ENCODE data around the gene FILIP1. TPM values are rescaled to one million over a fixed set of nuclear protein-coding genes. Genes with fewer than 3 reads are reported as not detected.

The FILIP1 gene
- total and polyA plus RNA-seq, 4 experiments from 2014 or later: not detected

DNA sequence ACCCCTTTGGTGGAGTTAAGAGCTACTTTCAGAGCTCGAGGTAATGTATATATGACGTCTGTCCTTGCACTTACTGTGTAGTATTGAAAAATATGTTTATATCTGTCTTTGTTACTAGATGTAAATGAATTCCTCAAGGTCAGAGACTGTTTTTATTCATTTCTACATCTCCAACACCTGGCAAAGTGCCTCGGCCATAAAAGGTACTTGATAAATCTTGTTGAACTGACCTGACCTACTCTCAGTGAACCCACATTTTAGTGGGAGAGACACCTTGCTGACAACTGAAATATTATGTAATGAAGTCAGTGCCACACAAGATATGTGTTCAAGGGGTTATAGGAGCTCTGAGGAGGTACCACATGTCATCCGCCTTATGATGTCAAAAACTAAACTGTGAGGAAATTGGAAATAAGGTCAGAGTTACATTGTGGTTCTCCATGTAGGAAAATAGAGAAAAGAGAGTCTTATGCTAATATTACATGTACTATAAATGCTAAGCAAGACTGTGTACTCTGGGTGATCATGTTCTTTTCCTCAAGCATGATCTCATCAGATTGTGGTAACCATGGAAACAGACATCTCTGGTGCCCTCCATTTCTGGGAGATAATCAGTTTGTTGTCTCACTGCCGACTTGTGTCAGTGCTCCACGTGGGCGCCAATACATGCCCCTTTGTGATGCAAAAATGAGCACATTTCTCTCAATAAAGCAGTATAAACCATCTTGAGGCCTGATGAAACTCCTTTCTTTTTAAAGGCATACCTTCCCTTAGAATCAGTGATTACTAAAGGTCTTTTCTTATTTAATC, 203.3 kb downstream of the FILIP1 start:
- no peaks in the 10 kb centered on the region for H3K27me3 Mint-ChIP-seq
- H3K27ac Mint-ChIP-seq: no peak overlapping the region
- peak overlapping the region in 1 of 8 donors; percentile 45 for H3K4me3 Mint-ChIP-seq
- peaks cover 24% of the 10 kb centered on the region for H3K4me1 ChIP-seq (ENCODE audit: insufficient read depth, low read length)
- intact Hi-C loops (cut with micrococcal nuclease): no loop called here
- ChIA-PET POLR2A (ENCODE audit: partially characterized antibody) (no interaction called here), CTCF (ENCODE audit: partially characterized antibody) (interaction anchor here (0.7 kb wide), 1 partner anchor 383 kb away, joined by 3 read pairs; no protein-coding TSS in a partner anchor)
- no peak overlapping the region for H3K4me3 ChIP-seq (ENCODE audit: low read length in 2 of 2)
- H3K9me3 Mint-ChIP-seq: no peaks in the 10 kb centered on the region
- no peak for DNase-seq
- H3K27ac ChIP-seq (ENCODE audit: low read depth, low read length): no peak overlapping the region
- no peaks in the 10 kb centered on the region for H3K36me3 ChIP-seq (ENCODE audit: insufficient read depth, low read length)
- H3K9me3 ChIP-seq (ENCODE audit: control insufficient read depth in 1 of 2, low read length in 2 of 2): no peaks in the 10 kb centered on the region
- peaks cover 5 to 24% (median 20%) of the 10 kb centered on the region in 4 donors for H3K4me1 Mint-ChIP-seq
- H3K36me3 Mint-ChIP-seq: peaks cover 3 to 6% of the 10 kb centered on the region in 2 donors
- no peaks in the 10 kb centered on the region for H3K27me3 ChIP-seq (ENCODE audit: insufficient read depth, low read length)

DNA sequence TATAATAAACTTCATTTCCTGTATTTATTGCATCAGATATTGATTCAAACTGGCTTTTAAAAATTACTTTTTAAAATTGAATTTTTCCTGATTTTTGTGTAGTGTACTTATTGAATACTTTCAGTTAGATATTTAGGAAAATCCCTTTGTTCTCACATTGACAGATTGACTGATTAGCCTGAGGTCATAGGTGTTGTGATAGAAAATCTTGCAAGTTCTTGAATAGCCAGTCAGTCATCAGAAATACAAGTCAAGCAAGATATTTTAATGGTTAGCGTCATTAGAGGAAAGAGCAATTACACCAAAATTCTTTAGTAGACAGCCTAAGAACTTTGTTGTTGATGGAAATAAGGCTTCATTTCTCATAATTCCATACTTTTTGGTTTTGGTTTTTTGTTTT, 205.6 kb downstream of the FILIP1 start:
- no peak for DNase-seq
- H3K4me1 Mint-ChIP-seq: peaks cover 5 to 24% (median 20%) of the 10 kb centered on the region in 4 donors
- H3K9me3 Mint-ChIP-seq: no peaks in the 10 kb centered on the region
- Histone ChIP-seq H3K27ac (ENCODE audit: low read depth, low read length) (no peak overlapping the region), H3K9me3 (ENCODE audit: control insufficient read depth in 1 of 2, low read length in 2 of 2) (no peaks in the 10 kb centered on the region), H3K4me3 (ENCODE audit: low read length in 2 of 2) (no peak overlapping the region), H3K27me3 (ENCODE audit: insufficient read depth, low read length) (no peaks in the 10 kb centered on the region), H3K4me1 (ENCODE audit: insufficient read depth, low read length) (peaks cover 32% of the 10 kb centered on the region), H3K36me3 (ENCODE audit: insufficient read depth, low read length) (no peaks in the 10 kb centered on the region)
- CTCF ChIA-PET (ENCODE audit: partially characterized antibody): interaction anchor here (0.7 to 1.1 kb wide), 2 partner anchors 9 to 21 kb away, joined by 3 read pairs; no protein-coding TSS in a partner anchor
- peak overlapping the region in 1 of 7 donors; percentile 86 for H3K27ac Mint-ChIP-seq
- POLR2A ChIA-PET (ENCODE audit: partially characterized antibody): no interaction called here
- no peaks in the 10 kb centered on the region for H3K27me3 Mint-ChIP-seq
- intact Hi-C loops (cut with micrococcal nuclease): loop anchor here (10.0 kb wide), 1 partner anchor 457 kb away; the partner anchor contains the start of gene MYO6
- no peak overlapping the region for H3K4me3 Mint-ChIP-seq
- peaks cover 3 to 6% of the 10 kb centered on the region in 2 donors for H3K36me3 Mint-ChIP-seq

DNA sequence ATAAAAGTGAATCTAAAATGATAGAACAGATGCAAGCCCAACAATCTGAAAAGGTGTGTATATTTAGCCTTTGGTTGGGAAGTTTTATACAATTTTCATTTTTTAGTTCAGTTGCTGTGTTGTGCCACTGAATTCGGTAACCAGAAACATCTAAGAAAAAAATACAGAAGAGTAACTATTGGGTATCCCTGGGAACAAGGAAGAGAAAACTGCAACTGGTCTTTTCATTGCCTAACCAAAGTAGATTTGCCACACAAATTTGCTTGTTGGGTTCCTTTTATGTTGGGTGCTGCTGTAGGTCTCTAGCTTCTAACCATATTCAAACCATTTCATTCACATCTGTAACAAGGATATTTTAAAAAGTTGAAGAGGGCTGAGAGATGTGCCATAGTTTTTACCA, 206.2 kb downstream of the FILIP1 start:
- H3K4me3 Mint-ChIP-seq: peak overlapping the region in 2 of 8 donors; percentile 4 to 34

DNA sequence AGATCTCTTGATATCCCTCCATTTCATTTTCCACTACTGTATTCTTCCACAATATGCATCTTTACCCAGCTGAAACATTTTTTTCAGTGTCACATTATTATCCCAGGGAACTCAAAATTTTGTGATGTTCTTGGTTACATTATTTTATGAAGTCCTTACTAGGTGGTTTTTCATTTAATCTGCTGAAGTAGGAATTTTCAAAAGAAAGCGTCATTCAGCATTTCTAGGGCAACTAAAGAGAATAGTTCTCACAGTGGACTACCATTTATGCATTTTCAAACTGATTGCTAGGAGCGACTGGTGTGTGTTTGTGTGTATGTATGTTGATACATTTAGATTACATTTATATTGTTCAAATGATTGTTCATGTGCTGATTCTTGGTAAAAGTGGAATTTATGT, 206.6 kb downstream of the FILIP1 start:
- CTCF ChIA-PET (ENCODE audit: partially characterized antibody): no interaction called here
- no peaks in the 10 kb centered on the region for H3K9me3 Mint-ChIP-seq
- H3K27ac ChIP-seq (ENCODE audit: low read depth, low read length): no peak overlapping the region
- H3K36me3 Mint-ChIP-seq: peaks cover 3 to 6% of the 10 kb centered on the region in 2 donors
- no peaks in the 10 kb centered on the region for H3K27me3 ChIP-seq (ENCODE audit: insufficient read depth, low read length)
- H3K4me3 Mint-ChIP-seq: peak overlapping the region in 5 of 8 donors; percentile 31 to 68 (median 50)
- intact Hi-C loops (cut with micrococcal nuclease): loop anchor here (10.0 kb wide), 1 partner anchor 458 kb away; the partner anchor contains the start of gene MYO6
- no peaks in the 10 kb centered on the region for H3K9me3 ChIP-seq (ENCODE audit: control insufficient read depth in 1 of 2, low read length in 2 of 2)
- no peaks in the 10 kb centered on the region for H3K36me3 ChIP-seq (ENCODE audit: insufficient read depth, low read length)
- POLR2A ChIA-PET (ENCODE audit: partially characterized antibody): no interaction called here
- no peak for DNase-seq
- H3K27ac Mint-ChIP-seq: peak overlapping the region in 4 of 7 donors; percentile 57 to 86 (median 84)
- H3K4me1 ChIP-seq (ENCODE audit: insufficient read depth, low read length): peaks cover 42% of the 10 kb centered on the region
- no peaks in the 10 kb centered on the region for H3K27me3 Mint-ChIP-seq
- no peak overlapping the region for H3K4me3 ChIP-seq (ENCODE audit: low read length in 2 of 2)
- H3K4me1 Mint-ChIP-seq: peaks cover 8 to 33% (median 27%) of the 10 kb centered on the region in 4 donors

More for the DNA sequence above, 206.2 kb downstream of the FILIP1 start:
- peaks cover 3 to 6% of the 10 kb centered on the region in 2 donors for H3K36me3 Mint-ChIP-seq
- H3K27ac Mint-ChIP-seq: peak overlapping the region in 2 of 7 donors; percentile 84 to 86
- POLR2A ChIA-PET (ENCODE audit: partially characterized antibody): no interaction called here
- no peaks in the 10 kb centered on the region for H3K36me3 ChIP-seq (ENCODE audit: insufficient read depth, low read length)
- DNase-seq: no peak
- H3K9me3 Mint-ChIP-seq: no peaks in the 10 kb centered on the region
- no peak overlapping the region for H3K27ac ChIP-seq (ENCODE audit: low read depth, low read length)
- no peak overlapping the region for H3K4me3 ChIP-seq (ENCODE audit: low read length in 2 of 2)
- CTCF ChIA-PET (ENCODE audit: partially characterized antibody): no interaction called here
- no peaks in the 10 kb centered on the region for H3K27me3 ChIP-seq (ENCODE audit: insufficient read depth, low read length)
- no peaks in the 10 kb centered on the region for H3K27me3 Mint-ChIP-seq
- intact Hi-C loops (cut with micrococcal nuclease): loop anchor here (10.0 kb wide), 1 partner anchor 457 kb away; the partner anchor contains the start of gene MYO6
- H3K4me1 ChIP-seq (ENCODE audit: insufficient read depth, low read length): peaks cover 38% of the 10 kb centered on the region
- H3K4me1 Mint-ChIP-seq: peaks cover 5 to 29% (median 25%) of the 10 kb centered on the region in 4 donors
- H3K9me3 ChIP-seq (ENCODE audit: control insufficient read depth in 1 of 2, low read length in 2 of 2): no peaks in the 10 kb centered on the region

DNA sequence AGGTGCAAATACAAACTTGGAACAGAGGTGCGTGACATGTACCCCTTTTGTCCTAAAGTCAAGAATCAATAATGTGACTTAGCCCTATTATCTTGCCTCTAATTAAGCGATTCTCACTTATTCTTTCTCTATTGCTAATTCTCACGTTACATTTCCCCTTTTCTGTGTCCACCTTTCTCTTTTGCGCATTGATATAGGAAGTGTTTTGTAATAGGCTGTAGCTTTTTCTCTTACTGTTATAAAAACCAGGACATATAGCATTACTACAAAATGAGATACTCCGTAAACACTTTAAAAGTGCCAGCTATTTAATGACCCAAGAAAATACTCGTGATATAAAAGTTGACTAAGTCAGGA, 208.3 kb downstream of the FILIP1 start:
- H3K27me3 Mint-ChIP-seq: no peaks in the 10 kb centered on the region
- no peak overlapping the region for H3K4me3 Mint-ChIP-seq
- no peak for DNase-seq
- CTCF ChIA-PET (ENCODE audit: partially characterized antibody): interaction anchor here (0.7 to 3.9 kb wide), 7 partner anchors 10 to 1633 kb away, joined by 3 to 13 read pairs (median 5); partner anchors contain the start of gene COX7A2
- H3K36me3 Mint-ChIP-seq: peaks cover 3 to 6% of the 10 kb centered on the region in 2 donors
- Histone ChIP-seq H3K27me3 (ENCODE audit: insufficient read depth, low read length) (no peaks in the 10 kb centered on the region), H3K4me1 (ENCODE audit: insufficient read depth, low read length) (peaks cover 58% of the 10 kb centered on the region), H3K36me3 (ENCODE audit: insufficient read depth, low read length) (no peaks in the 10 kb centered on the region), H3K4me3 (ENCODE audit: low read length in 2 of 2) (peak overlapping the region; percentile 70 to 81), H3K9me3 (ENCODE audit: control insufficient read depth in 1 of 2, low read length in 2 of 2) (no peaks in the 10 kb centered on the region), H3K27ac (ENCODE audit: low read depth, low read length) (peak overlapping the region; percentile 79)
- intact Hi-C loops (cut with micrococcal nuclease): loop anchor here (2.0 to 10.0 kb wide), 4 partner anchors 18 to 1632 kb away; partner anchors contain the start of genes MYO6 and SLC17A5
- no peaks in the 10 kb centered on the region for H3K9me3 Mint-ChIP-seq
- no peak overlapping the region for H3K27ac Mint-ChIP-seq
- peaks cover 18 to 39% (median 33%) of the 10 kb centered on the region in 4 donors for H3K4me1 Mint-ChIP-seq
- POLR2A ChIA-PET (ENCODE audit: partially characterized antibody): interaction anchor here (0.6 to 3.7 kb wide), 7 partner anchors 13 to 1765 kb away, joined by 3 to 44 read pairs (median 6); partner anchors contain the start of genes COX7A2, SENP6 and SLC17A5

DNA sequence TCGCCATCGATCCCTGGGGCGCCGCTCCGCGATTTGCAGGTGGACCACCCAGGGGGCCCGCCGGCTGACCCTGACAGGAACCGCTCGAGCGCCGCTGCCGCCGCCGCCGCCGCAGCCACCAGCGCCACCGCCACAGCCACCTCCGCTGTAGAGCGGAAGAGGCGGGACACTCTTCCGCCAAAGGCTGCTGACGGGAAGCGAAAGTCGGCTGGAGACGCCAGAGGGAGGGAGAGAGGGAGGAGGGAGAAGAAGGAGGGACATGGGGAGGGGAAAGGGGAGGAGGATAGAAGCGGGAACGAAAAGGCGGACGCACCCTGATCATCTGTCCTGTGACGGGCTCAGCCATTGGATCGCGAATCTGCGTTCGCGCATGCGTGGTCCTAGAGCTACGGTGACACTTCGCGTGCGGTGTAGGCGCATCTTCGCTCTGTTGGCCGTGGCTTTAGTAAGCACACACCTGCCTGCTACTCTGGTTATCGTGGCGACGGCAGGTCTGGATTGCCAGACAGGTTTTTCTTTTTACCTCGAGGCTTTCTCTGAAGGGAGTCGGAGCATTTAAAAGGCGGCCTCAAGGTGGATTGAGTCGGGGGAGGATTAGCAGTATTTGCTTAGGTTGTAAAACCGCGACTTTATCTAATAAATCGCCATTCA, 208.8 kb downstream of the FILIP1 start, which contains the start of gene TMEM30A:
TSS of gene TMEM30A (minus strand) at position 161 of the 651 bp plus-strand sequence. CDS start at position 7, 154 bp downstream.
- intact Hi-C loops (cut with micrococcal nuclease): loop anchor here (1.0 to 10.0 kb wide), 7 partner anchors 18 to 1763 kb away; partner anchors contain the start of genes COX7A2, EEF1A1, MYO6 and SLC17A5
- no peak within 1 kb of the TSS for H3K27ac Mint-ChIP-seq
- Histone ChIP-seq H3K4me3 (ENCODE audit: low read length in 2 of 2) (peak within 1 kb of the TSS; percentile 70 to 86), H3K27ac (ENCODE audit: low read depth, low read length) (peak within 1 kb of the TSS; percentile 79), H3K9me3 (ENCODE audit: control insufficient read depth in 1 of 2, low read length in 2 of 2) (no peaks in the 10 kb centered on the region), H3K4me1 (ENCODE audit: insufficient read depth, low read length) (peaks cover 64% of the 10 kb centered on the region), H3K36me3 (ENCODE audit: insufficient read depth, low read length) (no peaks in the 10 kb centered on the region), H3K27me3 (ENCODE audit: insufficient read depth, low read length) (no peaks in the 10 kb centered on the region)
- H3K9me3 Mint-ChIP-seq: no peaks in the 10 kb centered on the region
- POLR2A ChIA-PET (ENCODE audit: partially characterized antibody): interaction anchor here (0.6 to 3.7 kb wide), 11 partner anchors 11 to 1764 kb away, joined by 3 to 44 read pairs (median 4); partner anchors contain the start of genes COX7A2, SENP6 and SLC17A5
- no peak within 1 kb of the TSS for H3K4me3 Mint-ChIP-seq
- no peaks in the 10 kb centered on the region for H3K27me3 Mint-ChIP-seq
- CTCF ChIA-PET (ENCODE audit: partially characterized antibody): interaction anchor here (0.7 to 3.9 kb wide), 10 partner anchors 11 to 1632 kb away, joined by 3 to 13 read pairs (median 4); partner anchors contain the start of gene COX7A2
- H3K36me3 Mint-ChIP-seq: peaks cover under 1 to 3% of the 10 kb centered on the region in 2 donors
- DNase-seq: peak; percentile 93 to 98 (median 97)
- peaks cover 23 to 39% (median 35%) of the 10 kb centered on the region in 4 donors for H3K4me1 Mint-ChIP-seq
